ENCODE data around the gene VSIG10.
"Not testable (repeated sequence)": the region's sequence is repeated elsewhere in the genome, so short reads cannot be mapped to it uniquely, and the experiment has no call there.

The VSIG10 gene

DNA sequence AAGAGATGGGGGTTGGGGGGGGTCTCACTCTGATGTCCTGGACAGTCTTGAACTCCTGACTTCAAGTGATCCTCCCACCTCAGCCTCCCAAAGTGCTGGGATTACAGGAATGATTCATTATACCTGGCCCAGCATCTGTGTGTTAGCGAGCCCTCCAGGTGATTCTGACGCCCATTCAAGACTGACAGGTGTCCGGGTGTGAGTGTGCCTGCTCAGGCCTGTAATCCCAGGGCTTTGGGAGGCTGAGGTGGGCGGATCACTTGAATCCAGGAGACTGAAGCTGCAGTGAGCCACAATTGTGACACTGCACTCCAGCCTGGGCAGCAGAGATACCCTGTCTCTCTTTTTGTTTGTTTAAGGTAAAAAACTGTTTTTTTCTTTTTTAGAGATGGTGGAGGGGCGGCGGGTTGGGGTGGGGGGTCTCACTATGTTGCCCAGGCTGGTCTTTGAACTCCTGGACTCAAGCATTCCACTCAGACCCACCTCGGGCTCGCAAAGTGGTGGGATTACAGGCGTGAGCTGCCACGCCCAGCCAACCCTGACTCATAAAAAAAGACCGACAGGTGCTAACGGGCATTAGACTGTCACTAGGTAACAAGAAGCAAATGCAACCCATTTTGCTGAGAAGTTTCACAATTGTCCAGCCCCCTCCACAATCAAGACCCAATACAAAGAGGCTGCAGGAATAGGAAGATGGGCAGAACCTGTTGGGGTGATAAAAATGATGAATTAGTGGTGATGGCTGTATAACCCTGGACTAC is 4.7 kb downstream of the VSIG10 start:
- Histone ChIP-seq H3K4me3 (ENCODE audit: low read depth, low read length) (no peak overlapping the region), H3K27me3 (replicated peaks) (no peaks in the 10 kb centered on the region), H3K27ac (no peak overlapping the region), H3K36me3 (replicated peaks) (no peaks in the 10 kb centered on the region)
- in situ Hi-C loops (cut with HindIII; ENCODE audit: low pct_ligation_motif_present, low sequenced_read_pairs), result no loop called here
- DNase-seq, result no peak
- TF ChIP-seq, protein P1, sequence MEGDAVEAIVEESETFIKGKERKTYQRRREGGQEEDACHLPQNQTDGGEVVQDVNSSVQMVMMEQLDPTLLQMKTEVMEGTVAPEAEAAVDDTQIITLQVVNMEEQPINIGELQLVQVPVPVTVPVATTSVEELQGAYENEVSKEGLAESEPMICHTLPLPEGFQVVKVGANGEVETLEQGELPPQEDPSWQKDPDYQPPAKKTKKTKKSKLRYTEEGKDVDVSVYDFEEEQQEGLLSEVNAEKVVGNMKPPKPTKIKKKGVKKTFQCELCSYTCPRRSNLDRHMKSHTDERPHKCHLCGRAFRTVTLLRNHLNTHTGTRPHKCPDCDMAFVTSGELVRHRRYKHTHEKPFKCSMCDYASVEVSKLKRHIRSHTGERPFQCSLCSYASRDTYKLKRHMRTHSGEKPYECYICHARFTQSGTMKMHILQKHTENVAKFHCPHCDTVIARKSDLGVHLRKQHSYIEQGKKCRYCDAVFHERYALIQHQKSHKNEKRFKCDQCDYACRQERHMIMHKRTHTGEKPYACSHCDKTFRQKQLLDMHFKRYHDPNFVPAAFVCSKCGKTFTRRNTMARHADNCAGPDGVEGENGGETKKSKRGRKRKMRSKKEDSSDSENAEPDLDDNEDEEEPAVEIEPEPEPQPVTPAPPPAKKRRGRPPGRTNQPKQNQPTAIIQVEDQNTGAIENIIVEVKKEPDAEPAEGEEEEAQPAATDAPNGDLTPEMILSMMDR (IDR thresholded peaks at IDR 0.05; ENCODE audit: low read depth, low read length, missing control alignments), result no peak

DNA sequence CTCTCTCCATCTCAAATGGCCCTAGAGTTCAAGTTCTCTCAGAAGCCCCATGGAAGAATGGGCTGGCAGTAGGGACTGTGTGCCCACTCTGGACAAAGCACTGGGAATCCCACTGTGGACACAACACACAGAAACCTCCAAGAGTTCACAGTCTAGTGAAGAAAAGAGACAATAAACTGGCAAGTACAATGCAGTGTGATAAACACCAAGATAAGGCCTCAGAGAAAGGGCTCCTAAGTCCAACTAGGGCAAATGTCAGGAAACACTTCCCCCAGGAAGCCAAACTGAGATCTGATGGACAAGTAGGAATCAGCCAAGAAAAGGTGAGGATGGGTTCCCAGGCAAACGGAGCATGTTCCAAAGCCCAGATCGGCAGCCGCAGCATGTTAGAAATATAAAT is 5.4 kb downstream of the VSIG10 start:
- Histone ChIP-seq H3K36me3 (replicated peaks) (no peaks in the 10 kb centered on the region), H3K27me3 (replicated peaks) (no peaks in the 10 kb centered on the region), H3K27ac (no peak overlapping the region), H3K4me3 (ENCODE audit: low read depth, low read length) (no peak overlapping the region)
- TF ChIP-seq, protein P1 (IDR thresholded peaks at IDR 0.05; ENCODE audit: low read depth, low read length, missing control alignments), result no peak
- in situ Hi-C loops (cut with HindIII; ENCODE audit: low pct_ligation_motif_present, low sequenced_read_pairs), result no loop called here
- no peak for DNase-seq

DNA sequence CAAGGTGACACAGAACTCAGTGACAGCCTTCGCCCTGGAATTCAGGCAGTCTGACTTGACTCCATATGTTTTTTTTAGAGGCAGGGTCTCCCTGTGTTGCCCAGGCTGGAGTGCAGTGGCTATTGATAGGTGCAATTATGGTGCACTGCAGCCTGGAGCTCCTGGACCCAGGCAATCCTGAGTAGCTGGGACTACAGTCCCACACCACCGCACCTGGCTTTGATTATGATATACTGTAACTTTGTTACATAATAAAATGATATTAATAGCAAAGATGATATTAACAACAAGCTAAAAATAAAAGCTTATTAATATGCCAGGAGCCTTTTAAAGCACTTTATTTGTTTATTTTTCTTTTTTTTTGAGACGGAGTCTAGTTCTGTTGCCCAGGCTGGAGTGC is 9.8 kb downstream of the VSIG10 start:
- H3K27ac ChIP-seq, result no peak overlapping the region
- in situ Hi-C loops (cut with HindIII; ENCODE audit: low pct_ligation_motif_present, low sequenced_read_pairs), result no loop called here
- H3K27me3 ChIP-seq (replicated peaks), result no peaks in the 10 kb centered on the region
- DNase-seq, result no peak
- TF ChIP-seq, protein P1 (IDR thresholded peaks at IDR 0.05; ENCODE audit: low read depth, low read length, missing control alignments), result no peak
- no peak overlapping the region for H3K4me3 ChIP-seq (ENCODE audit: low read depth, low read length)
- no peaks in the 10 kb centered on the region for H3K36me3 ChIP-seq (replicated peaks)

DNA sequence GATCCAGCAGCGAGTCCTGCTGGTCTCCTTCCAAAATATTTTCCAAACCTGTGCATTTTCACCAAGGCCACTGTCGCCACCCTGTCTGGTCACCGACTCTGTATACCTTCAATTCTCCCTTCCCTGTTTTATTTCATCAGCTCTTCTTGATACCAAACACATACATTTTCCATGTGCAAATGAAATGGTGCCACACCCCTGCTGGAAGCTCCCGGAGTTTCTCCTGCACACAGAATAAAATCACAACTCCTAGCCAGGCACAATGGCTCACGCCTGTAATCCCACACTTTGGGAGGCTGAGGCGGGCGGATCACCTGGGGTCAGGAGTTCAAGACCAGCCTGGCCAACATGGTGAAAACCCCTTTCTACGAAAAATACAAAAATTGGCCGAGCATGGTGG is 14.0 kb downstream of the VSIG10 start:
- DNase-seq, result no peak
- no peak overlapping the region for H3K27ac ChIP-seq
- no peaks in the 10 kb centered on the region for H3K36me3 ChIP-seq (replicated peaks)
- TF ChIP-seq, protein P1 (IDR thresholded peaks at IDR 0.05; ENCODE audit: low read depth, low read length, missing control alignments), result no peak
- in situ Hi-C loops (cut with HindIII; ENCODE audit: low pct_ligation_motif_present, low sequenced_read_pairs), result no loop called here
- no peak overlapping the region for H3K4me3 ChIP-seq (ENCODE audit: low read depth, low read length)
- H3K27me3 ChIP-seq (replicated peaks), result no peaks in the 10 kb centered on the region

DNA sequence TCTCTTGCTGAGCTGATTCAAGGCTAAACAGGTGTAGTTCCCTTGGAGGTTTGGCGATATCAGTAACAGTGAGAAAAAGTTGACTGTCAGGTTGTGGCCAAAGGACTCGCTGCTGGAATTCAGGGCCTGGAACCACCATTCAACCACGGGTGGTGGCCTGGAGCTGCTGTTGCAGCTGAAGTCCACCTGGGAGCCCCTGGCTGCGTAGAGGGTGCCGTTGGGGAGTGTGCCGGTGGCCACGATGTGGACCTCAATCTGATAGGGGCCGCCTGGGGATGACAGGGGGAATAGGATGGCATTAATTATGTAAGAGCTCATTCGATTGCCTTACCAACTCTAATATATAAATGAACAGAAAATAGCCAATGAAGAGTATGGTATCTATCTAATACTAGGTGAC is 21.6 kb downstream of the VSIG10 start:
- TF ChIP-seq, protein P1 (IDR thresholded peaks at IDR 0.05; ENCODE audit: low read depth, low read length, missing control alignments), result no peak
- H3K27me3 ChIP-seq (replicated peaks), result no peaks in the 10 kb centered on the region
- DNase-seq, result no peak
- in situ Hi-C loops (cut with HindIII; ENCODE audit: low pct_ligation_motif_present, low sequenced_read_pairs), result no loop called here
- H3K4me3 ChIP-seq (ENCODE audit: low read depth, low read length), result no peak overlapping the region
- H3K27ac ChIP-seq, result no peak overlapping the region
- no peaks in the 10 kb centered on the region for H3K36me3 ChIP-seq (replicated peaks)

DNA sequence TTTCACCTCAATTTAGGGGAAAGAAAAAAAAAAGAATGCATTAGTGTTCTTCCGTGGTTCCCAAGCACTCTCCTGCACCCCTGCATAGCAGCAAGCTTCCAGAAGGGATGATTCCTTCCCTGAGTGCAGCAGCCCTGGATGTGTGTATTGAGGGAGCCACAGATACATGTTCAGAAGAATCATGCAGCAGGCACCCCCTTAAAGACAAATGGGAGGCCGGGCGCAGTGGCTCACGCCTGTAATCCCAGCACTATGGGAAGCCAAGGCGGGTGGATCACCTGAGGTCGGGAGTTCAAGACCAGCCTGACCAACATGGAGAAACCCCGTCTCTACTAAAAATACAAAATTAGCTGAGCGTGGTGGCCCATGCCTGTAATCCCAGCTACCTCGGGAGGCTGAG is 22.3 kb downstream of the VSIG10 start:
- DNase-seq; H3K27ac ChIP-seq; H3K36me3 ChIP-seq (replicated peaks); in situ Hi-C loops (cut with HindIII; ENCODE audit: low pct_ligation_motif_present, low sequenced_read_pairs); H3K4me3 ChIP-seq (ENCODE audit: low read depth, low read length); H3K27me3 ChIP-seq (replicated peaks): not testable (repeated sequence)

All from brain microvascular endothelial cell (primary cell).